ENCODE data around the gene KCNAB2.

The KCNAB2 gene

GRCh38 chr1:6095511-6096242, 50.0 kb downstream of the KCNAB2 start:
- TF ChIP-seq POLR2A (IDR thresholded peaks at IDR 0.05; ENCODE audit: low read depth, low read length) (no peak), POLR2AphosphoS5 (IDR thresholded peaks at IDR 0.05; ENCODE audit: low read depth, low read length) (no peak), TAF1 (IDR thresholded peaks at IDR 0.05; ENCODE audit: borderline replicate concordance, low read depth, low read length) (no peak)
- no peak for FAIRE-seq
- DNase-seq (ENCODE audit: insufficient read length): no peak

GRCh38 chr1:6096243-6097116, 50.8 kb downstream of the KCNAB2 start:
- no peak for TF ChIP-seq POLR2A (IDR thresholded peaks at IDR 0.05; ENCODE audit: low read depth, low read length)
- TF ChIP-seq TAF1 (IDR thresholded peaks at IDR 0.05; ENCODE audit: borderline replicate concordance, low read depth, low read length): no peak
- TF ChIP-seq POLR2AphosphoS5 (IDR thresholded peaks at IDR 0.05; ENCODE audit: low read depth, low read length): no peak
- FAIRE-seq (no peak), DNase-seq (ENCODE audit: insufficient read length) (no peak)

GRCh38 chr1:6097117-6097595, 51.5 kb downstream of the KCNAB2 start:
- DNase-seq (ENCODE audit: insufficient read length): no peak
- FAIRE-seq: no peak
- no peak for TF ChIP-seq POLR2AphosphoS5 (IDR thresholded peaks at IDR 0.05; ENCODE audit: low read depth, low read length)
- TF ChIP-seq TAF1 (IDR thresholded peaks at IDR 0.05; ENCODE audit: borderline replicate concordance, low read depth, low read length): no peak
- TF ChIP-seq POLR2A (IDR thresholded peaks at IDR 0.05; ENCODE audit: low read depth, low read length): no peak

GRCh38 chr1:6097824-6098223, 52.1 kb downstream of the KCNAB2 start:
- DNase-seq (ENCODE audit: insufficient read length) (no peak), FAIRE-seq (no peak)
- TF ChIP-seq POLR2AphosphoS5 (IDR thresholded peaks at IDR 0.05; ENCODE audit: low read depth, low read length) (no peak), TAF1 (IDR thresholded peaks at IDR 0.05; ENCODE audit: borderline replicate concordance, low read depth, low read length) (no peak), POLR2A (IDR thresholded peaks at IDR 0.05; ENCODE audit: low read depth, low read length) (no peak)

- DNase-seq (ENCODE audit: insufficient read length) (no peak), FAIRE-seq (no peak)
- no peak for TF ChIP-seq TAF1 (IDR thresholded peaks at IDR 0.05; ENCODE audit: borderline replicate concordance, low read depth, low read length)
- TF ChIP-seq POLR2A (IDR thresholded peaks at IDR 0.05; ENCODE audit: low read depth, low read length): no peak
Measured at GRCh38 chr1:6098303-6099215, 52.9 kb downstream of the KCNAB2 start.

GRCh38 chr1:6099297-6099696, 53.6 kb downstream of the KCNAB2 start:
- FAIRE-seq (no peak), DNase-seq (ENCODE audit: insufficient read length) (no peak)

GRCh38 chr1:6099787-6100765, 54.4 kb downstream of the KCNAB2 start:
- no peak for TF ChIP-seq TAF1 (IDR thresholded peaks at IDR 0.05; ENCODE audit: borderline replicate concordance, low read depth, low read length)
- peak; percentile 51 for TF ChIP-seq POLR2AphosphoS5 (IDR thresholded peaks at IDR 0.05; ENCODE audit: low read depth, low read length)
- peak; percentile 34 for TF ChIP-seq POLR2A (IDR thresholded peaks at IDR 0.05; ENCODE audit: low read depth, low read length)
- FAIRE-seq: no peak

More at GRCh38 chr1:6099297-6099696, 53.6 kb downstream of the KCNAB2 start:
- TF ChIP-seq POLR2AphosphoS5 (IDR thresholded peaks at IDR 0.05; ENCODE audit: low read depth, low read length) (no peak), TAF1 (IDR thresholded peaks at IDR 0.05; ENCODE audit: borderline replicate concordance, low read depth, low read length) (no peak), POLR2A (IDR thresholded peaks at IDR 0.05; ENCODE audit: low read depth, low read length) (no peak)

GRCh38 chr1:6100861-6101783, 55.4 kb downstream of the KCNAB2 start:
- TF ChIP-seq POLR2A (IDR thresholded peaks at IDR 0.05; ENCODE audit: low read depth, low read length) (no peak), POLR2AphosphoS5 (IDR thresholded peaks at IDR 0.05; ENCODE audit: low read depth, low read length) (peak; percentile 46; the same call in 1 of the 2 replicates)
- DNase-seq (ENCODE audit: insufficient read length): no peak
- FAIRE-seq: no peak

More at GRCh38 chr1:6099787-6100765, 54.4 kb downstream of the KCNAB2 start:
- DNase-seq (ENCODE audit: insufficient read length): no peak

- DNase-seq (ENCODE audit: insufficient read length): no peak
- FAIRE-seq: no peak
- TF ChIP-seq POLR2A (IDR thresholded peaks at IDR 0.05; ENCODE audit: low read depth, low read length) (no peak), POLR2AphosphoS5 (IDR thresholded peaks at IDR 0.05; ENCODE audit: low read depth, low read length) (no peak), TAF1 (IDR thresholded peaks at IDR 0.05; ENCODE audit: borderline replicate concordance, low read depth, low read length) (no peak)
Measured at GRCh38 chr1:6101826-6102531, 56.3 kb downstream of the KCNAB2 start.

All from GM12892 (cell line).